Stomach (tissue), 9 donors: ENCODE measurements around the gene TAPT1. TPM values are rescaled to one million over a fixed set of nuclear protein-coding genes. Genes with fewer than 3 reads are reported as not detected.

Experiments used
- DNase-seq, 2 donors: peaks; one replicate each; pipeline versions ENCODE4 v3.0.0 to v3.0.0-alpha.2; 2013 to 2019
- H3K27ac ChIP-seq, 5 donors: fragments of 200-600 bp in 4 of 5; sonication (generic) in 4 of 5; one replicate each; pipeline ENCODE4 v1.5.1; 2013 to 2019; ENCODE audit warnings: mild to moderate bottlenecking in 1 of 5, moderate library complexity in 1 of 5
- H3K27me3 ChIP-seq, 3 donors: fragments of 200-600 bp; sonication (generic); one replicate each; pipeline ENCODE4 v1.5.1; 2017 to 2019; ENCODE audit warnings: mixed run types in 1 of 3
- H3K36me3 ChIP-seq, 4 donors: fragments of 200-600 bp; sonication (generic); 1 replicate in 3 of 4; 2 replicates in 1 of 4; pipeline ENCODE4 v1.5.1; 2016 to 2019
- H3K4me1 ChIP-seq, 4 donors: fragments of 200-600 bp; sonication (generic); one replicate each; pipeline ENCODE4 v1.5.1; 2016 to 2019
- H3K4me3 ChIP-seq, 4 donors: fragments of 200-600 bp; sonication (generic) in 3 of 4; one replicate each; pipeline ENCODE4 v1.5.1; 2016 to 2019; ENCODE audit warnings: mild to moderate bottlenecking in 1 of 4
- H3K9me3 ChIP-seq, 4 donors: fragments of 200-600 bp; sonication (generic); one replicate each; pipeline ENCODE4 v1.5.1; 2016 to 2019
- EP300 ChIP-seq: sonication (generic); formaldehyde crosslinking; IDR thresholded peaks from one replicate; pipeline ENCODE4 v1.6.1; 2017; ENCODE audit warnings: antibody characterized with exemption
- POLR2A ChIP-seq, 4 donors: fragments of 450-650 bp; IDR thresholded peaks; one replicate each; pipeline ENCODE4 v1.6.1; 2016; ENCODE audit warnings: antibody characterized with exemption in 4 of 4, control low read depth in 2 of 4, mild to moderate bottlenecking in 1 of 4, moderate library complexity in 1 of 4
- POLR2AphosphoS5 ChIP-seq, 3 donors: sonication (generic); formaldehyde crosslinking; IDR thresholded peaks; one replicate each; pipeline ENCODE4 v1.6.1; 2016; ENCODE audit warnings: antibody characterized with exemption in 3 of 3
- WGBS, 5 donors: extraction: QIAGEN DNeasy Blood & Tissue Kit in 3 of 5; methylation state at CpG; one replicate each; pipeline versions ENCODE4 v1.1.5 to v1.1.7; 2013 to 2018; 5-methylcytosine and 5-hydroxymethylcytosine counted together
- intact Hi-C: fragments of 100-400 bp; cut with DNase I; formaldehyde crosslinking; loops from one replicate; pipeline ENCODE4 v1.15.1; 2023; ENCODE audit warnings: low total_unique reads
- polyA plus RNA-seq, 3 donors: library from polyadenylated mRNA; stranded (reverse); fragments of 200-250 nt; gene quantifications; one replicate each; pipeline ENCODE4 v1.2.3, GENCODE V29; 2013
- total RNA-seq, 5 donors: library from RNA; depleted of rRNA; stranded (reverse); fragments of >200 nt; gene quantifications; one replicate each; pipeline versions ENCODE4 v1.1.0 to v1.2.3, GENCODE V29; 2014 to 2016
- TF ChIP-seq, protein P1 (sequence below), 7 experiments: fragments of 450-650 bp in 4 of 7; fragments of 200-600 bp in 3 of 7; sonication (generic) in 3 of 7; IDR thresholded peaks; one replicate each; pipeline ENCODE4 v1.5.1; 2016 to 2019; ENCODE audit warnings: antibody characterized with exemption in 7 of 7, control low read depth in 2 of 7, mild to moderate bottlenecking in 1 of 7
- donor health status: healthy with polysubstance abuse.
- donor health status: Bipolar disorder and iron deficiency.
- donor health status: healthy.

TAPT1 gene
- total and polyA plus RNA-seq, 8 donors: 5.9 to 97.8 (median 13.7) TPM

DNA sequence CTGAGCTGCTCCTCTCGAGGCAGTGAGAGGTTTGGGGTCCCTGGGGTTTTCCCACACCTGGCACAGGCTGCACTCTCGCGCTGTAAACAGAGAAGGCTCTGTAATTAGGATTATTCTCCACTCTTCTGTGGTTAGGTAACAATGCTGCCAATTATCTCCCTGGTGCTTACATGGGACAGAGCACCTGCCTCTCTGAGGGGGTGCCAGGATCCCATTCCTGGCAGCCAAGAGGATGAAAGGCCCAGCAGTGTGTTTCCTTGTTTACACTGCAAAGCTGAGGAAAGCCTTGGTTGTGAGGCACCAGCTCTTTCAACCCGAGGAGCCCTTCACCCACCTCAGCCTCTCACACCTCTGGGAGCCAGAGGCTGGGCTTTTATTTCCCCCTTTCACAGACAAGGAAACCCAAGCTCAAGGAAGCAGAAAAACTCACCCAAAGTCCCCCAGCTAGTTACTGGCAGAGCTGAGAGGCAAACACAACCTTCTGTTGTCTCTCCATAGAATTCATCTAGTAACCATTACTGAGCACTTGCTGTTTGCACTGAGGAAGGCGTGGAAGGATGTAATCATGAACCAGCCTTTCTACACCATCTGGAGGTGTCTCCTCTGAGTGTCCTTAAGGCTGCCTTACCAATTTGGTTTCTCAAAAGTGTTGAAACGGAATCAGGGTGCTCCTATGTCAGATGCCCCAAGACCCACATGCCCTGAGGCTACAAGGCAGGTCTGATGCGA is 102.8 kb downstream of the TAPT1 start:
- DNase-seq: peak; percentile 39 to 47
- 50 to 76% (median 54%) methylated on average over 7 of the region's 7 CpGs for WGBS, 5 donors
- Histone ChIP-seq H3K4me3 (no peak overlapping the region), H3K27ac (peak overlapping the region in 2 of 5 donors; percentile 39 to 50), H3K36me3 (no peaks in the 10 kb centered on the region), H3K9me3 (no peaks in the 10 kb centered on the region), H3K27me3 (no peaks in the 10 kb centered on the region), H3K4me1 (peaks cover 0 to 25% (median 9%) of the 10 kb centered on the region in 4 donors)
- TF ChIP-seq POLR2AphosphoS5 (IDR thresholded peaks at IDR 0.05) (peak in 1 of 3 donors; percentile 27), EP300 (no peak)
- TF ChIP-seq, protein P1, sequence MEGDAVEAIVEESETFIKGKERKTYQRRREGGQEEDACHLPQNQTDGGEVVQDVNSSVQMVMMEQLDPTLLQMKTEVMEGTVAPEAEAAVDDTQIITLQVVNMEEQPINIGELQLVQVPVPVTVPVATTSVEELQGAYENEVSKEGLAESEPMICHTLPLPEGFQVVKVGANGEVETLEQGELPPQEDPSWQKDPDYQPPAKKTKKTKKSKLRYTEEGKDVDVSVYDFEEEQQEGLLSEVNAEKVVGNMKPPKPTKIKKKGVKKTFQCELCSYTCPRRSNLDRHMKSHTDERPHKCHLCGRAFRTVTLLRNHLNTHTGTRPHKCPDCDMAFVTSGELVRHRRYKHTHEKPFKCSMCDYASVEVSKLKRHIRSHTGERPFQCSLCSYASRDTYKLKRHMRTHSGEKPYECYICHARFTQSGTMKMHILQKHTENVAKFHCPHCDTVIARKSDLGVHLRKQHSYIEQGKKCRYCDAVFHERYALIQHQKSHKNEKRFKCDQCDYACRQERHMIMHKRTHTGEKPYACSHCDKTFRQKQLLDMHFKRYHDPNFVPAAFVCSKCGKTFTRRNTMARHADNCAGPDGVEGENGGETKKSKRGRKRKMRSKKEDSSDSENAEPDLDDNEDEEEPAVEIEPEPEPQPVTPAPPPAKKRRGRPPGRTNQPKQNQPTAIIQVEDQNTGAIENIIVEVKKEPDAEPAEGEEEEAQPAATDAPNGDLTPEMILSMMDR (IDR thresholded peaks at IDR 0.05): no peak
- intact Hi-C loops: no loop called here

DNA sequence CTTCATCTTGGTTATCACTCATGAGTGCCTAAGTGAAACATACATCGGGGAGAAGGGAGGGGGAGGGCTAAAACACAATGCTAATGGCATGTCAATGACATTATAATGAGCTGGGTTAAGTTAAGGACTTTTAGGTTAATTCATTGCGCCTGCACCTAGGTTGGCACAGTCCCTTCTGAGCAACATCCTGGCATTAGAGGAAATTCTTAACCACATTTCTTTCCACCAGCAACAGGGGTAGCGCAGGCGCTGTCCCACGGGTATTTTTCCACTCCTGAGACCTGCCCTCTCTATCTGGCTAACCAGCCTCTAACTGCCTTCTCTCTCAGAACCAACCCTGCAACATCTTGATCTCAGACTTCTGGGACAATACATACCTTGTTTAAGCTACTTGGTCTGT is 103.5 kb downstream of the TAPT1 start:
- H3K4me1 ChIP-seq: peaks cover 0 to 25% (median 9%) of the 10 kb centered on the region in 4 donors
- intact Hi-C loops: no loop called here
- no peaks in the 10 kb centered on the region for H3K36me3 ChIP-seq
- no peak for DNase-seq
- no peak overlapping the region for H3K4me3 ChIP-seq
- peak overlapping the region in 2 of 5 donors; percentile 39 to 50 for H3K27ac ChIP-seq
- no peaks in the 10 kb centered on the region for H3K27me3 ChIP-seq
- 65 to 85% (median 72%) methylated on average over 5 of the region's 5 CpGs for WGBS, 5 donors
- no peak for TF ChIP-seq EP300
- no peaks in the 10 kb centered on the region for H3K9me3 ChIP-seq

DNA sequence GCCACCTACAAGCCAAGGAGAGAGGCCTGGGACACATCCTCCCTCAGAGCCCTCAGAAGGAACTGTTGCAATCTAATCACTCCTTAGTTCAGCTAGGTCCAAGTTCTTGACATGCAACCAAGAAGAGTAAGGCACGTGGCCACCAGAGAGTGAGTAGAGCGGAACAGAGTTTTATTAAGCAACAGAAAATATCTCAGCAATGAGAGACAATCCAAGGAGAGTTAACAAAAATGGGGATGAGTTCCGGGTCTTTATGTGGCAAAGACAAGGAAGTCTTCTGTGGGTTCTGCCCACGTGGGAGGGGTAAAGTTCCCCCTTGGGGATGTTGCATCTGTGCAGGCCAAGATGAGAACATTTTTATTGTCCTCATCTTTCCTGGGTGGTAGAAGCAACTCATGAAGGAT is 104.0 kb downstream of the TAPT1 start:
- H3K36me3 ChIP-seq: no peaks in the 10 kb centered on the region
- H3K9me3 ChIP-seq: no peaks in the 10 kb centered on the region
- no peaks in the 10 kb centered on the region for H3K27me3 ChIP-seq
- TF ChIP-seq POLR2AphosphoS5 (IDR thresholded peaks at IDR 0.05): no peak
- no peak for TF ChIP-seq EP300
- no peak for TF ChIP-seq POLR2A (IDR thresholded peaks at IDR 0.05)
- TF ChIP-seq, protein P1 (IDR thresholded peaks at IDR 0.05): no peak
- peak overlapping the region in 1 of 5 donors; percentile 39 for H3K27ac ChIP-seq
- H3K4me1 ChIP-seq: peaks cover 0 to 25% (median 9%) of the 10 kb centered on the region in 4 donors
- H3K4me3 ChIP-seq: no peak overlapping the region
- intact Hi-C loops: no loop called here
- WGBS, 5 donors: 74 to 84% (median 75%) methylated on average over 4 of the region's 4 CpGs
- no peak for DNase-seq

DNA sequence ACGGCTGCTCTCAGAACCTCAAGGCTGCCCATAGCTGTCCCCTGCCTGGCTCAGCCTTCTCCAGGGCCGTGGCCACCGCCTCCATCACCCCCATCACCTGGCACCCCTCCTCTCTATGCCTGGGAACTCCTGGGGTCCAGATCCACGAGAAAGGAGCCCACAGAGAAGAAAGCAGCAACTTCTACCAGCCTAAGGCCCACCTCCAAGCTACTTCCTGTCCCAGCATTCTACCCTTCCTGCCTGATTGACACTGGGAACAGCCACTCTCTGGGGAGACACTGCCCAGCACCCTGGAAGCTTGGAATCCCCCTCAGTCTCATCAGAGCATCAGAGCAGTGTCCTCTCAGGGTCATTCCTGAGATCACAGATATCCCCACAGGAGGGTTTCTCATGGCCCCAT is 105.6 kb downstream of the TAPT1 start:
- WGBS, 5 donors: 83 to 93% (median 89%) methylated on average over 4 of the region's 4 CpGs
- H3K4me1 ChIP-seq: peaks cover 0 to 24% (median 9%) of the 10 kb centered on the region in 4 donors
- H3K27ac ChIP-seq: no peak overlapping the region
- no peaks in the 10 kb centered on the region for H3K27me3 ChIP-seq
- no peak for DNase-seq
- no peaks in the 10 kb centered on the region for H3K36me3 ChIP-seq
- no peak for TF ChIP-seq POLR2AphosphoS5 (IDR thresholded peaks at IDR 0.05)
- TF ChIP-seq, protein P1 (IDR thresholded peaks at IDR 0.05): no peak
- no peak for TF ChIP-seq POLR2A (IDR thresholded peaks at IDR 0.05)
- TF ChIP-seq EP300: no peak
- no peak overlapping the region for H3K4me3 ChIP-seq
- no peaks in the 10 kb centered on the region for H3K9me3 ChIP-seq
- intact Hi-C loops: no loop called here

DNA sequence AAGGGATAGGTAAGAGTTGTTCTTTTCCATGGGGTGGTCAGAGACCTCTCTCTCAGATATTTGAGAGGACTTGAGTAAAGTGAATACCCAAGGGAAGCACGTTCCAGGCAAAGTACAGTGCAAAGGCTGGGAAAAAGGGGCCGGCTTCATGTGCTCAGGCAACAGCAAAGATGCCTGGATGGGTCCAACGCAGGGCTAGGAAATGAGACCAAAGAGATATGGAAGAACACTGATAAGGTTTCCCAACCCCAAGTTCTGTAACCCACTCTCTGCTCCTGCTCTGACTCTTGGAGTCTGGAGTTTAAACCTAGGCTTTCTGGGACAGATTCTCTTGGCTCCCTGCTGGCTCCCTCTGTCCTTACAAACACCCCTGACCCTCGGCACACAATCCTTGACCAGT is 106.3 kb downstream of the TAPT1 start:
- no peak for TF ChIP-seq POLR2A (IDR thresholded peaks at IDR 0.05)
- no peak for TF ChIP-seq EP300
- TF ChIP-seq, protein P1 (IDR thresholded peaks at IDR 0.05): no peak
- no peak for TF ChIP-seq POLR2AphosphoS5 (IDR thresholded peaks at IDR 0.05)
- Histone ChIP-seq H3K4me3 (no peak overlapping the region), H3K27me3 (no peaks in the 10 kb centered on the region), H3K36me3 (no peaks in the 10 kb centered on the region), H3K27ac (no peak overlapping the region), H3K4me1 (peaks cover 0 to 20% (median 9%) of the 10 kb centered on the region in 4 donors), H3K9me3 (no peaks in the 10 kb centered on the region)
- DNase-seq: no peak
- intact Hi-C loops: no loop called here
- WGBS, 5 donors: 75 to 88% (median 87%) methylated on average over 4 of the region's 4 CpGs
